K562 (cell line): Measurements from ENCODE around the gene GASK1B. TPM values are rescaled to one million over a fixed set of nuclear protein-coding genes. Genes with fewer than 3 reads are reported as not detected.
A peak's percentile ranks its signal among the peaks of the same experiment; 100 is the strongest.

Source experiments
- CC2D1A ChIP-seq: fragments of 450-650 bp; IDR thresholded peaks from 2 replicates; pipeline ENCODE4 v1.6.1; 2017; ENCODE audit warnings: mild to moderate bottlenecking
- FOSL1 ChIP-seq: fragments of 200-800 bp; sonication (Bioruptor generic); conservative IDR thresholded peaks from 2 replicates; pipeline ENCODE4 v1.6.1; 2016; ENCODE audit warnings: missing genetic modification characterization, missing compliant biosample characterization
- polyA plus RNA-seq, 8 experiments: library from polyadenylated mRNA; depleted of rRNA in 4 of 8; stranded (reverse) in 5 of 8; unstranded in 3 of 8; fragments of >200 nt; fragmentation: Nextera tagmentation in 2 of 8; fragmentation: Illumina TruSeq in 1 of 8; extraction: Ambion mirVana in 2 of 8; extraction: Trizol in 1 of 8; gene quantifications; 2 replicates each; pipeline versions ENCODE4 v1.2.1 to v1.2.3, GENCODE V29; 2011 to 2014; ENCODE audit warnings: inconsistent platforms in 1 of 8, missing spikeins in 1 of 8
- total RNA-seq, 7 experiments: library from RNA; depleted of rRNA in 6 of 7; stranded (reverse); fragments of >200 nt in 6 of 7; fragmentation: Illumina TruSeq in 2 of 7; extraction: Trizol in 2 of 7; gene quantifications; 2 replicates each; pipeline versions ENCODE4 v1.2.1 to v1.2.3, GENCODE V29; 2011 to 2021; ENCODE audit warnings: low replicate concordance in 1 of 7
- TF ChIP-seq, protein P1 (sequence below): fragments of 450-650 bp; IDR thresholded peaks from 2 replicates; pipeline ENCODE4 v1.6.1; 2016; ENCODE audit warnings: antibody characterized with exemption
- TF ChIP-seq, protein P2 (sequence below), 2 experiments: fragments of 450-650 bp; IDR thresholded peaks; 2 replicates each; pipeline ENCODE4 v1.6.1; 2016; ENCODE audit warnings: mild to moderate bottlenecking in 2 of 2, borderline replicate concordance in 1 of 2, low read depth in 1 of 2, moderate library complexity in 1 of 2
- TF ChIP-seq, protein P3 (sequence below): fragments of 250-450 bp; sonication (Bioruptor Pico); IDR thresholded peaks from 2 replicates; pipeline ENCODE4 v1.9.0; 2021; ENCODE audit warnings: mild to moderate bottlenecking

Gene GASK1B
- total and polyA plus RNA-seq, 9 of the 15 experiments (the other 6 are each of a cell fraction or from before 2014, with no cell fraction given) = 0.13 to 1.2 (median 0.61) TPM

DNA sequence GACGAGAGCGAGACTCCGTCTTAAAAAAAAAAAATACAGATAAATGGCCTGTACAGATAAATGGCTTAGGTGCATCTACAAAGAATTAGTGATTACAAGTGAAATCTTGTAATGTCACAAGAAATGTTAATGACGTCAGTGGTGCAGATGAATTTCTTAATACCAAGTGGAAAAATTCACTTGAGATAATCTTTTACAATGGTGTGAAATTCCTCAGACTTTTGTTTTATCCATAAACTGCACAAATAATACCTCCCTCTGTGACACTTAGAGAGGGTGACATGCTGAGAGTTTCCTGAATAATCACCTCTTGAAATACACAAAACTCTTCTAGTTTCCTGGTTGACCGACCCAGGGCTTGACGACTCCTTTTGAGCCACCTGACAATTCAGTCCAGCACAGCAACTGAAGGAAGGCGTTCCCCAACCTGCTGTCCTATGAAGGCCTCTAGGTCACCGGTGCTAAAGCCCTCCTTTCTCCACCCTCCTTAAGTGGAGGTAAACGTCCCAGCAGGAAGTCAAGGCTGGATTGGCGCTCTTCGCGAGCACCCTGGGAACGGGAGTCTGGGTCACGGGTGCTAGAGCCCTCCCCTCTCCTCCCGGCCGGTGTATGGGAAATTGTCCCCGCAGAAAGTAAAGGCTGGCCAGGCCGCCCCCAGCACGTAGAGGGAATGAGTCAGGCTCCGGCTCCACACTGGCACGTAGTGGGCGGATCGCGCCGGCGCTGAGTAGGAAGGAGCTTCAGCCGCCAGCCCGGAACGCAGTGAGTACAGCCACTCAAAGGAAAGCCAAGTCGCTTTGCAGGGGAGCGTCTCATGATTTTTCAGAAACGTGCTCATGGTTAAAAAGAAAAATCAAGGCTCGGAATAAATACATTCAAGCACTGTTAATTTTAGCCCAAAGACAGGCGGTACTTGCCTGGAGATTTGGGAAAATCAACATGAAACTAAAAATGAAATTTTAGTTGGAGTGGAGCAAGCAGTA lies 37.3 kb upstream of the GASK1B start, which contains the start of gene TMEM144 (continued):
- TF ChIP-seq, protein P1, sequence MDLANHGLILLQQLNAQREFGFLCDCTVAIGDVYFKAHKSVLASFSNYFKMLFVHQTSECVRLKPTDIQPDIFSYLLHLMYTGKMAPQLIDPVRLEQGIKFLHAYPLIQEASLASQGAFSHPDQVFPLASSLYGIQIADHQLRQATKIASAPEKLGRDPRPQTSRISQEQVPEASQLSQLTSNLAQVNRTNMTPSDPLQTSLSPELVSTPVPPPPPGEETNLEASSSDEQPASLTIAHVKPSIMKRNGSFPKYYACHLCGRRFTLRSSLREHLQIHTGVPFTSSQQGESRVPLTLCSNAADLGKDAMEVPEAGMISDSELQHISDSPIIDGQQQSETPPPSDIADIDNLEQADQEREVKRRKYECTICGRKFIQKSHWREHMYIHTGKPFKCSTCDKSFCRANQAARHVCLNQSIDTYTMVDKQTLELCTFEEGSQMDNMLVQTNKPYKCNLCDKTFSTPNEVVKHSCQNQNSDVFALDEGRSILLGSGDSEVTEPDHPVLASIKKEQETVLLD = peak; percentile 71; the same call in 1 of the 2 replicates
- TF ChIP-seq, protein P2, sequence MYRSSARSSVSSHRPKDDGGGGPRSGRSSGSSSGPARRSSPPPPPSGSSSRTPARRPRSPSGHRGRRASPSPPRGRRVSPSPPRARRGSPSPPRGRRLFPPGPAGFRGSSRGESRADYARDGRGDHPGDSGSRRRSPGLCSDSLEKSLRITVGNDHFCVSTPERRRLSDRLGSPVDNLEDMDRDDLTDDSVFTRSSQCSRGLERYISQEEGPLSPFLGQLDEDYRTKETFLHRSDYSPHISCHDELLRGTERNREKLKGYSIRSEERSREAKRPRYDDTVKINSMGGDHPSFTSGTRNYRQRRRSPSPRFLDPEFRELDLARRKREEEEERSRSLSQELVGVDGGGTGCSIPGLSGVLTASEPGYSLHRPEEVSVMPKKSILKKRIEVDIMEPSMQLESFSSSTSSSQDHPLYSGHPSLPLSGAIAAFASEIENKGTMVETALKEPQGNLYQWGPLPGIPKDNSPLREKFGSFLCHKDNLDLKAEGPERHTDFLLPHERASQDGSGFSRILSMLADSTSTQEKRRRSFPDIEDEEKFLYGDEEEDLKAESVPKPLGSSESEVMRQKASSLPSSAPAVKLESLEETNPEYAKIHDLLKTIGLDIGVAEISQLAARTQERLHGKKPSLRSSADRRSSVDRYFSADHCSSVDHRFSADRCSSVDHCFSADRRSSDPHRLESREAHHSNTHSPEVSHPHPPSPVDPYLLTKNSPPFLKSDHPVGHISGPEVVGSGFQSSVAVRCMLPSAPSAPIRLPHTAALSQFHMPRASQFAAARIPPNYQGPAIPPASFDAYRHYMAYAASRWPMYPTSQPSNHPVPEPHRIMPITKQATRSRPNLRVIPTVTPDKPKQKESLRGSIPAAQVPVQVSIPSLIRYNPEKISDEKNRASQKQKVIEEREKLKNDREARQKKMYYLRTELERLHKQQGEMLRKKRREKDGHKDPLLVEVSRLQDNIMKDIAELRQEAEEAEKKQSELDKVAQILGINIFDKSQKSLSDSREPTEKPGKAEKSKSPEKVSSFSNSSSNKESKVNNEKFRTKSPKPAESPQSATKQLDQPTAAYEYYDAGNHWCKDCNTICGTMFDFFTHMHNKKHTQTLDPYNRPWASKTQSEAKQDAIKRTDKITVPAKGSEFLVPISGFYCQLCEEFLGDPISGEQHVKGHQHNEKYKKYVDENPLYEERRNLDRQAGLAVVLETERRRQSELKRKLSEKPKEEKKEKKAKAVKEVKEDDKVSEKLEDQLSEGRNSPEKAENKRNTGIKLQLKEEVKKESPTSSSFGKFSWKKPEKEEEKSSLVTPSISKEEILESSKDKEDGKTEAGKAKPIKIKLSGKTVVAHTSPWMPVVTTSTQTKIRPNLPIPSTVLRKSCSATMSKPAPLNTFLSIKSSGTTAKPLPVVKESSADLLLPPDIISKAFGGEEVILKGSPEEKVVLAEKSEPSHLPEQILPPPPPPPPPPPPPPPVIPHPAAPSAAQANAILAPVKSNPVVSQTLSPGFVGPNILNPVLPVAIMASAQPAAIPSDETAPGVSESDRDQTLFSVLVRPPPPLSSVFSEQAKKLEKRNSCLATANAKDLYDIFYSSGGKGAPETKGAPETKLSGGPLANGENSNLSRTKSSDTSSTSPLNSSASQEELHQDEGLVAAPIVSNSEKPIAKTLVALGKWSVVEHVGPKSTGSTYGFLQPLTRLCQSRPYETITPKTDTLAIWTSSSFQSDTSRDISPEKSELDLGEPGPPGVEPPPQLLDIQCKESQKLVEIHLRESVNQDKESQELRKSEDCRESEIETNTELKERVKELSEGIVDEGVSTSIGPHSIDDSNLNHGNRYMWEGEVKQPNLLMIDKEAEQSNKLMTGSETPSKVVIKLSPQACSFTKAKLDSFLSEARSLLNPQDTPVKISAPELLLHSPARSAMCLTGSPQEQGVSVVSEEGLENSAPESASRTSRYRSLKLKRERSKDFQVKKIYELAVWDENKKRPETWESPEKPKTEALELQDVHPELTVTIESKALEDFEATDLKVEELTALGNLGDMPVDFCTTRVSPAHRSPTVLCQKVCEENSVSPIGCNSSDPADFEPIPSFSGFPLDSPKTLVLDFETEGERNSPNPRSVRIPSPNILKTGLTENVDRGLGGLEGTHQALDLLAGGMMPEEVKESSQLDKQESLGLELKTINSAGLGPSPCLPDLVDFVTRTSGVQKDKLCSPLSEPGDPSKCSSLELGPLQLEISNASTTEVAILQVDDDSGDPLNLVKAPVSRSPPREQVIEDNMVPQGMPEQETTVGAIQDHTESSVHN (IDR thresholded peaks at IDR 0.05; ENCODE audit: borderline replicate concordance in 1 of 2, low read depth in 1 of 2) = no peak
- TF ChIP-seq CC2D1A = 0 out of 2 replicates have a peak, but pooled peaks have one; percentile 33
- TF ChIP-seq, protein P3, sequence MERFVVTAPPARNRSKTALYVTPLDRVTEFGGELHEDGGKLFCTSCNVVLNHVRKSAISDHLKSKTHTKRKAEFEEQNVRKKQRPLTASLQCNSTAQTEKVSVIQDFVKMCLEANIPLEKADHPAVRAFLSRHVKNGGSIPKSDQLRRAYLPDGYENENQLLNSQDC = no peak
- TF ChIP-seq FOSL1 = peak; percentile 92
